T-helper 17 cell (primary cell): ENCODE measurements around the gene SRGAP3. TPM values are rescaled to one million over a fixed set of nuclear protein-coding genes. Genes with fewer than 3 reads are reported as not detected.

Experiments
- ATAC-seq: fragments of 150-1000 bp; cut with Tn5 transposase; 2 replicates; pipeline ENCODE4 v1.10.0; 2021; ENCODE audit warnings: mild to moderate bottlenecking, moderate library complexity
- DNase-seq, 3 donors: peaks; one replicate each; pipeline versions ENCODE4 v3.0.0 to v3.0.0-alpha.2; 2020 to 2021
- H3K9me3 ChIP-seq: one replicate; pipeline ENCODE4 v1.7.0; 2013; ENCODE audit warnings: low read length, mild to moderate bottlenecking; ENCODE audit not compliant: control insufficient read depth, poor library complexity, severe bottlenecking
- H3K27ac Mint-ChIP-seq: one replicate; pipeline ENCODE4 v1.8.0; 2022; ENCODE audit warnings: mild to moderate bottlenecking, moderate library complexity, mixed read lengths
- H3K27me3 Mint-ChIP-seq: one replicate; pipeline ENCODE4 v1.8.0; 2022; ENCODE audit warnings: mixed read lengths
- H3K36me3 Mint-ChIP-seq: one replicate; pipeline ENCODE4 v1.8.0; 2022; ENCODE audit warnings: low read depth, mixed read lengths
- H3K4me1 Mint-ChIP-seq: one replicate; pipeline ENCODE4 v1.8.0; 2022; ENCODE audit warnings: mild to moderate bottlenecking, mixed read lengths
- H3K4me3 Mint-ChIP-seq: one replicate; pipeline ENCODE4 v1.8.0; 2022; ENCODE audit warnings: mild to moderate bottlenecking, moderate library complexity, mixed read lengths
- total RNA-seq, 4 donors: library from RNA in 2 of 4; stranded (reverse) in 2 of 4; gene quantifications; one replicate each; pipeline ENCODE4 v1.2.3 and lab custom pipeline; 2022 to 2026

SRGAP3 gene
- total RNA-seq, 2 donors from 2014 or later = 1.8 to 2.2 TPM

GRCh38 chr3:9230596-9230995, 18.9 kb downstream of the SRGAP3 start:
- no peaks in the 10 kb centered on the region for H3K36me3 Mint-ChIP-seq
- DNase-seq (no peak), ATAC-seq (no peak)
- H3K9me3 ChIP-seq = no peaks in the 10 kb centered on the region
- no peak overlapping the region for H3K27ac Mint-ChIP-seq
- H3K27me3 Mint-ChIP-seq = peaks cover 8% of the 10 kb centered on the region
- H3K4me3 Mint-ChIP-seq = no peak overlapping the region
- H3K4me1 Mint-ChIP-seq = no peaks in the 10 kb centered on the region

- no peak for DNase-seq
- Mint-ChIP-seq H3K4me1 (no peaks in the 10 kb centered on the region), H3K27ac (no peak overlapping the region), H3K27me3 (peaks cover 8% of the 10 kb centered on the region), H3K4me3 (no peak overlapping the region), H3K36me3 (no peaks in the 10 kb centered on the region)
- no peak for ATAC-seq
- H3K9me3 ChIP-seq = no peaks in the 10 kb centered on the region
Measured at GRCh38 chr3:9229879-9230278, 19.6 kb downstream of the SRGAP3 start.

GRCh38 chr3:9229325-9229724, 20.1 kb downstream of the SRGAP3 start:
- no peak overlapping the region for H3K4me3 Mint-ChIP-seq
- no peaks in the 10 kb centered on the region for H3K36me3 Mint-ChIP-seq
- H3K4me1 Mint-ChIP-seq = peaks cover 4% of the 10 kb centered on the region
- H3K27ac Mint-ChIP-seq = no peak overlapping the region
- peaks cover 9% of the 10 kb centered on the region for H3K27me3 Mint-ChIP-seq
- H3K9me3 ChIP-seq = no peaks in the 10 kb centered on the region
- ATAC-seq = no peak
- no peak for DNase-seq

GRCh38 chr3:9226326-9226725, 23.1 kb downstream of the SRGAP3 start:
- H3K9me3 ChIP-seq = no peaks in the 10 kb centered on the region
- no peaks in the 10 kb centered on the region for H3K36me3 Mint-ChIP-seq
- no peak for ATAC-seq
- H3K4me3 Mint-ChIP-seq = no peak overlapping the region
- H3K4me1 Mint-ChIP-seq = peaks cover 5% of the 10 kb centered on the region
- no peak overlapping the region for H3K27ac Mint-ChIP-seq
- peaks cover 15% of the 10 kb centered on the region for H3K27me3 Mint-ChIP-seq
- DNase-seq = no peak

GRCh38 chr3:9225268-9225667, 24.2 kb downstream of the SRGAP3 start:
- H3K36me3 Mint-ChIP-seq = no peaks in the 10 kb centered on the region
- no peaks in the 10 kb centered on the region for H3K9me3 ChIP-seq
- no peak overlapping the region for H3K4me3 Mint-ChIP-seq
- peaks cover 5% of the 10 kb centered on the region for H3K4me1 Mint-ChIP-seq
- H3K27ac Mint-ChIP-seq = no peak overlapping the region
- DNase-seq (no peak), ATAC-seq (no peak)
- H3K27me3 Mint-ChIP-seq = peaks cover 15% of the 10 kb centered on the region

GRCh38 chr3:9224490-9224889, 25.0 kb downstream of the SRGAP3 start:
- H3K4me3 Mint-ChIP-seq = no peak overlapping the region
- peaks cover 5% of the 10 kb centered on the region for H3K4me1 Mint-ChIP-seq
- DNase-seq = no peak
- ATAC-seq = no peak
- H3K27ac Mint-ChIP-seq = no peak overlapping the region
- peaks cover 15% of the 10 kb centered on the region for H3K27me3 Mint-ChIP-seq
- H3K36me3 Mint-ChIP-seq = no peaks in the 10 kb centered on the region
- H3K9me3 ChIP-seq = no peaks in the 10 kb centered on the region

GRCh38 chr3:9223672-9224071, 25.8 kb downstream of the SRGAP3 start:
- DNase-seq (no peak), ATAC-seq (no peak)
- H3K9me3 ChIP-seq = no peaks in the 10 kb centered on the region
- Mint-ChIP-seq H3K4me3 (no peak overlapping the region), H3K27ac (no peak overlapping the region), H3K4me1 (peaks cover 5% of the 10 kb centered on the region), H3K36me3 (no peaks in the 10 kb centered on the region), H3K27me3 (peaks cover 15% of the 10 kb centered on the region)

GRCh38 chr3:9222956-9223639, 26.3 kb downstream of the SRGAP3 start:
- ATAC-seq (no peak), DNase-seq (no peak)
- H3K36me3 Mint-ChIP-seq = no peaks in the 10 kb centered on the region
- H3K4me1 Mint-ChIP-seq = peaks cover 5% of the 10 kb centered on the region
- no peak overlapping the region for H3K27ac Mint-ChIP-seq
- H3K4me3 Mint-ChIP-seq = no peak overlapping the region
- no peaks in the 10 kb centered on the region for H3K9me3 ChIP-seq
- peaks cover 15% of the 10 kb centered on the region for H3K27me3 Mint-ChIP-seq

- Mint-ChIP-seq H3K27ac (no peak overlapping the region), H3K4me1 (peaks cover 5% of the 10 kb centered on the region), H3K27me3 (peaks cover 8% of the 10 kb centered on the region), H3K36me3 (no peaks in the 10 kb centered on the region), H3K4me3 (no peak overlapping the region)
- no peaks in the 10 kb centered on the region for H3K9me3 ChIP-seq
- ATAC-seq (no peak), DNase-seq (no peak)
Measured at GRCh38 chr3:9222049-9222448, 27.4 kb downstream of the SRGAP3 start.

GRCh38 chr3:9218514-9218846, 31.0 kb downstream of the SRGAP3 start:
- ATAC-seq (no peak), DNase-seq (no peak)
- Mint-ChIP-seq H3K4me3 (no peak overlapping the region), H3K36me3 (peaks cover 3% of the 10 kb centered on the region), H3K4me1 (peaks cover 2% of the 10 kb centered on the region), H3K27me3 (no peaks in the 10 kb centered on the region), H3K27ac (no peak overlapping the region)
- H3K9me3 ChIP-seq = no peaks in the 10 kb centered on the region

GRCh38 chr3:9217784-9218513, 31.5 kb downstream of the SRGAP3 start:
- H3K4me1 Mint-ChIP-seq = peaks cover 2% of the 10 kb centered on the region
- no peak overlapping the region for H3K4me3 Mint-ChIP-seq
- DNase-seq (no peak), ATAC-seq (no peak)
- H3K9me3 ChIP-seq = no peaks in the 10 kb centered on the region
- no peak overlapping the region for H3K27ac Mint-ChIP-seq
- no peaks in the 10 kb centered on the region for H3K27me3 Mint-ChIP-seq
- H3K36me3 Mint-ChIP-seq = peaks cover 3% of the 10 kb centered on the region

- Mint-ChIP-seq H3K27ac (no peak overlapping the region), H3K27me3 (no peaks in the 10 kb centered on the region)
- ATAC-seq = no peak
Measured at GRCh38 chr3:9216736-9217135, 32.7 kb downstream of the SRGAP3 start.

GRCh38 chr3:9214599-9214998, 34.8 kb downstream of the SRGAP3 start:
- Mint-ChIP-seq H3K27me3 (no peaks in the 10 kb centered on the region), H3K36me3 (peaks cover 3% of the 10 kb centered on the region), H3K4me3 (no peak overlapping the region), H3K27ac (no peak overlapping the region), H3K4me1 (peaks cover 5% of the 10 kb centered on the region)
- no peaks in the 10 kb centered on the region for H3K9me3 ChIP-seq
- no peak for ATAC-seq
- DNase-seq = no peak

More at GRCh38 chr3:9216736-9217135, 32.7 kb downstream of the SRGAP3 start:
- Mint-ChIP-seq H3K4me1 (peaks cover 2% of the 10 kb centered on the region), H3K36me3 (peaks cover 3% of the 10 kb centered on the region), H3K4me3 (no peak overlapping the region)
- DNase-seq = no peak
- H3K9me3 ChIP-seq = no peaks in the 10 kb centered on the region

- Mint-ChIP-seq H3K4me1 (peaks cover 5% of the 10 kb centered on the region), H3K4me3 (no peak overlapping the region), H3K36me3 (peaks cover 3% of the 10 kb centered on the region), H3K27ac (peak overlapping the region; percentile 47), H3K27me3 (no peaks in the 10 kb centered on the region)
- DNase-seq = no peak
- no peak for ATAC-seq
- H3K9me3 ChIP-seq = no peaks in the 10 kb centered on the region
Measured at GRCh38 chr3:9214185-9214584, 35.3 kb downstream of the SRGAP3 start.
